Activated naive CD4-positive, alpha-beta T cell treated with Interleukin-2 at 50 U/mL for 16 hours (primary cell): Measurements from ENCODE around the gene ZFP36L1.

Experiments
- DNase-seq: peaks from one replicate; pipeline ENCODE4 v3.0.0-alpha.2; 2020

The ZFP36L1 gene

GRCh38 chr14:68792979-68793733 is at the start of gene ZFP36L1:
ZFP36L1 (minus strand) TSS chr14:68793067; CDS start chr14:68792938, 129 bp downstream.
- DNase-seq = peak; percentile 89

GRCh38 chr14:68842298-68842697 is 49.4 kb upstream of the ZFP36L1 start:
- no peak for DNase-seq

GRCh38 chr14:68841016-68841809 is 48.3 kb upstream of the ZFP36L1 start:
- no peak for DNase-seq

DNA sequence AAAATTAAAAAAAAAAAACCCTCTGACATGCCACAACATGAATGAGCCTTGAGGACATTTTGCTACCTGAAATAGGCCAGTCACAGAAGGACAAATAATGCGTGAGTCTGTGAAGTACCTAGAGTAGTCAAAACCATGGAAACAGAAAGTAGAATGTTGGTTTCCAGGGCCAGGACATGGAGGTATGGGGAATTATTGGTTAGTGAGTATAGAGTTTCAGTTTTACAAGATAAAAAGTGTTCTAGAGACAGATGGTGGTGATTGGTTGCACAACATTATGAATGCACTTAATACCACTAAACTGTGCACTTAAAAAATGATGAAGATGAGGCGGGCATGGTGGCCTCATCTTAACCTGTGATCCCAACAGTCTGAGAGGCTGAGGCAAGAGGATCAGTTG is 47.6 kb upstream of the ZFP36L1 start:
- no peak for DNase-seq

- DNase-seq = no peak
Observed at GRCh38 chr14:68836082-68836481, 43.2 kb upstream of the ZFP36L1 start.

DNA sequence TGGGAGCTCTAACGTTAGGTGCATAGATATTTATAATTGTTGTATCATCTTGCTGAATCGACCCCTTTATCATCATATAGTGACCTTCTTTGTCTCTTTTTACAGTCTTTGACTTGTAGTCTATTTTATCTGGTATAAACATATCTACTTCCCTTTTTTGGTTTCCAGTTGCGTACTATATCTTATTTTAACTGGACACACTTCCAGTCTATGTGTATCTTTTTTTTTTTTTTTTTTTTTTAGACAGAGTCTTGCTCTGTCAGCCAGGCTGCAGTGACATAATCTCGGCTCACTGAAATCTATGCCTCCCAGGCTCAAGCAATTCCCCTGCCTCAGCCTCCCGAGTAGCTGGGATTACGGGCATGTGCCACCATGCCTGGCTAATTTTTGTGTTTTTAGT is 41.9 kb upstream of the ZFP36L1 start:
- no peak for DNase-seq

DNA sequence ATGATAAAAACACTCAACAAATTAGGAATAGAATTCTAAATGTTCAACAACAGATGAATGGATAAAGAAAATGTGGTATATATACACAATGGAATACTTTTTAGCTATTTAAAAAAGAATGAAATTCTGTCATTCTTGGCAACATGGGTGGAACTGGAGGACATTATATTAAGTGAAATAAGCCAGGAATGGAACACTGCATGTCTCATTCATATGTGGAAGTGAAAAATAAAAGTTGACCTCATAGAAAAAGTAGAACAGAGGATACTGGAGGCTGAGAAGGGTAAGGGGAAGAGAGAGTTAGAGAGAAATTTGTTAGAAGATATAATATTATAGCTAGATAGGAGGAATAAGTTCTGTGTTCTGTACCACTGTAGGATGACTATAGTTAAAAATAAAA is 35.8 kb upstream of the ZFP36L1 start:
- DNase-seq = no peak

DNA sequence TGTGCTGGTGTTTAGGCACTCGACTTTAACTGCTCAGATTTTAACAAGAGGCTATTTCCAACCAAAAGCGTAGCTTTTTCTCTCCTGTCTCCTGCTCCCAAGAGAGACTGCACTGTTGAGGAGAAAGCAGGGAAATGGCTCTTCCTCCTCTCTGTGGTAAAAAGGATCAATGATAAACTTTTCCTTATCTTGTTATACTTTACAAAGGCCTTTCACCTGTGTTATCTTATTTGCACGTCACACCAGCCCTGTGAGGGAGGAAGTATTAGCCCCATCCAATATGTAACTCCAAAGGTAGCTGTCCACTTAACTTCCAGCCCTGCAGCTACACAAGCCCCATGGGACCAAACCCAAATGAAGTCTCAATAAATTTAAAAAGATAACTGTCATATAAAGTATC is 32.9 kb upstream of the ZFP36L1 start:
- no peak for DNase-seq

DNA sequence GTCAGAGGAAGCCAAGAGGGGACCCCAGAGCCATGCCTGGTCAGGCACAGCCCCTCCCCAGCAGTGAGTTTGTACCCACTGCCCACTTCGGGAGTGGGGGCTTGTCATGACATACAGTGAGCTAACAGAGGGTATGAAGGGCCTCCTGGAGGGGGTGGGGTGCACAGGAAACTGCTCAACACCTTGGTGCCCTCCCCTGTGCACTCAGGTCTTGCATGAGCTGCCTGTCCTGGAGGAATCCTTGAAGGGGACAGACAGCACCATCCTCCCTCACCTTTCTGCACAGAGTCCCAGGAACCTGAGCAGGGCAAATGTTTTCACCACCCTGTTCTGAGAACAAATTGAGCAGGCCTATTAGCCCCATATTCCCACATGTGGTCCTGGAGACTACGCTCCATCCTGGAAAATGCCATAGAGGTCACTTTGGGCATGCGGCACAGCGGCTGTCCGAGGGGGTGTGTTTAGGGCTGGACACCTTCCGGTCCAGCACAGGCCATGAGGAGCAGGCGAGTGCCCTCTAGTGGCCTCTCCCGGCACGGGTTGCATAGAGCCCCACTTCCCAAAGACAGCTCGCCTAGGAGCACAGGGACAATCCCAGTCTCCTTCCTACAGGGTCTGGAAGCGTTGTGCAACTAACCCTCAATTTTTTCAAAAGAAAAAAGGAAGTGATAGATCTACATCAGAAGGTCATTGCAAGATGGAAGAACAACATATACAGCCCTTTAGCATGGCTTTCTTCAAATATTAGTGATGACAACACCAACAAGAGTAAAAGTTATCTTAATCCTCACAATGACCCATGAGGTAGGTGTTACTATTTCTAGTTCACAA is 31.9 kb upstream of the ZFP36L1 start:
- peak; percentile 46 for DNase-seq

DNA sequence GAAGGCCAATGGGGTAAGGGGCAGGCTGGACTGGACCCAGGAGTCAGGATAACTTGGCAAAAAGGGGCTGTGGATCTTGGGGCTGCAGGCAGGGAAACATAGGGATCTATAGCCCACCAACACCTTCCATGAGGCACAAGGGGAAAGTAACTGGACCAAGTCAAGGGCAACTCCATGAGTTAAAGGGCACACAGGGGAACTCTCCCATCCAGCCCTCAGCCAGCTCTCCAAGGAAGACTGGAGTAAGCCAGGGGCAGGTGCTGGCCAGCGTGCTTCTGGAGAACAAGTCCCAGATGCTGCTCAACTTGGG is 31.3 kb upstream of the ZFP36L1 start:
- DNase-seq = no peak

DNA sequence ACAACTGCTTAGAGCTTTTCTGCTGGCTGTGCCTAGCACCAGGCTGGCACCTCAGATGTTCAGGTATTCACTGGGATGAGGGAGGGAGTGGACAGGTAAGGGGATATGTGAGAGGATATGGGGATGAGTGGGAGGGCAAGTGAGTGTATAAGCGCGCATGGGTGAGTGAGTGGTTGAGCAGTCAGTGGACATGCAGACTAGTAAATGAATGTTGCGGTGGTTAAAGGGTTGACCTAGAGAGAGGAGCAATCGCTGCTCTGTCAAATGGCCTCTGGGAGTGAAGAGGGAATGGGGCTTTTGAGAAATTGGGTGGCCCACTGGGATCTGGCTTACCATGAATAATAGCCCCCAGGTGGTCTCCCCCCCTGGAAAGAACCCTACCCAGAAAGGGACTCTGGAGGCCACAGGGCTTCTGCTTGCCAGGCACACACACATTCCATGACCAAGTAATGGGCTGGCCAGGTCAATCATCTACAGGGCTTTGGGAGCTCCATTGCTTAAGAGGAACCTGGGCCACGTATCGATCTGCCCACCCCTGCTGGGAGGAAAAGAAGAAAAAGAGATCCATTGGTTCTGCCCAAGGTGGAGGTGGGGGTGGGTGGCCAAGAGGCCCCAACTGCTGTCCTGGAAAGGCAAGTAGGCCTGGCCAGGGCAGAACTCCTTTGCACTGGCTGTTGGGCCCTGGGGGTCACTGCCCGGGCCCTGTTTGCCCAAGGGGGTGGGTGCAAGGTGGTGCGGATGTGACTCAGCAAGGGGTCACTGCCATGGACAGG is 30.8 kb upstream of the ZFP36L1 start:
- no peak for DNase-seq

- no peak for DNase-seq
Observed at GRCh38 chr14:68822926-68823325, 30.1 kb upstream of the ZFP36L1 start.

DNA sequence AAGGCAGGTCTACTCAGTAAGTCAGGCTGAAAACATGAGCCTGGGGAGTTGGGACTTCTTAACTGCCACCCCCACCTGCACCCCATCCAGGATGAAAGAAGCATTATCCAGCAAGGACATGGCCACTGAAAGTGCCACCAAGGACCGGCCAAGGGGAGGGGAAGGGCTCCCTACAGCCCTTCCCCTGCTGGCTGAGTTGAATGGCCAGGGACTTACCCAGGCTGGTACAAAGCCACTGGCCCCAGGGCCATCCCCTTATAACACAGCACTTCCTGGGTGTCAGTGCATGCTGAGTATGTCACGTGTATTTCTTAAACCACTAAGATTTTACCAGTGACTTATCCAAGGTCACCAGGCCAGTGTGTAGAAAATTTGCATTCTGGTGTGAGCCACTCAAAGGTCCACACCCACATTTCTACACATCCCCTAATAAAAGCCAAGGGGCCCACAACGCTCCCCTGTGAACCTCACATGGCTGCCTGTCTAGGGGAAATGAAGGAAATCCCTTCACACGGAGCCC is 29.3 kb upstream of the ZFP36L1 start:
- DNase-seq = no peak

DNA sequence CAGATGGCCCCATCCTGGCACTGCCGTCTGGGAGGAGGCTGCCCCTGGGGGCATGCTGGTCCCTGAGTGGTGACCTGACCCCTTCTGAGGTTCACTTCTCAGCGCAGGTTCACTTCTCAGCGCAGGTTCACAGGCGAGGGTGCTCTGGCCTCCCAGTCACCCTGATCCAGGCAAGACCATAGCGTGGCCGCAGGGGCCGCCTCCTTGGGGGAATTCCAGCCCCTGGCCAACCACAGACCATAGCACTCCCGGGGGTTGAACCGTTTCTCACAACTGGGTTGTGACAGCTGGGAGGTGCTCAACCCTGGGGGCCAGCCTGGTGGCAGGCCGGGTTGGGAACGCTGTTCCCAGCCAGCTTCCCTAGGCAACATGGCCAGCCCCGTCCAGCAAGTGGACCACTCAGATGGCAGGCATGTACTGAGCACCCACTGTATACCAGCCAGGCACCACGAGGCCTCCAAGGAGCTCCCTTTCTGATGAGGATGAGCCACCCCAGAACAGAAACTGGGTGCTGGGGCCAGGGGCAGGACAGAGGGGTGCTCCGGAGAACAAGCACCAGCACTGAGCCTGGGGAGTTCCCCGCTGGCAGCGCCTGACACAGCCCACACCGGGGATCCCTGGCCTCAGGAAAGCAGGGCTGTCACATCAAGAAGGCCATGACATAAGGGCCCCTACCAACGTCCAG is 28.3 kb upstream of the ZFP36L1 start:
- peak; percentile 32 for DNase-seq

GRCh38 chr14:68820536-68820935 is 27.7 kb upstream of the ZFP36L1 start:
- peak; percentile 45 for DNase-seq

DNA sequence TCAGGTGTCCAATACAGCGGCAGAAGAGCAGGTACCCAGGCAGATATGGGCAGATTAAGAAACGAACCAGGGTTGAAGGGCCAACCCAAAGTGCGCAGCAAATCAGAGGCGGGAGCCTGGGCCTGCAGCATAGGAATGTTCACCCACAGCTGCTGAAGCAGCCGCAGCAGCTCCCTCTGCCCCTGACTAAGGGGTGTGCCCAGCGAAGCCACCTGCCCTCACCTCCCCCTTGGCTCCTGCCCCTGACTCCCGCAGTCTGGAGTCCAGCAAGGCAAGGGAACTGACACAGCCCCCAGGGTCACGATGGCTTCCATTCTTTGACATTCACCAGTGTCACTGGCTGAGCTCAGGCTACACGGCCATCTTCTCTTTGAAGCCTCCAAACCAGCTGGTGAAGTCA is 27.3 kb upstream of the ZFP36L1 start:
- no peak for DNase-seq

- DNase-seq = peak; percentile 46
Observed at GRCh38 chr14:68819260-68819691, 26.4 kb upstream of the ZFP36L1 start.

DNA sequence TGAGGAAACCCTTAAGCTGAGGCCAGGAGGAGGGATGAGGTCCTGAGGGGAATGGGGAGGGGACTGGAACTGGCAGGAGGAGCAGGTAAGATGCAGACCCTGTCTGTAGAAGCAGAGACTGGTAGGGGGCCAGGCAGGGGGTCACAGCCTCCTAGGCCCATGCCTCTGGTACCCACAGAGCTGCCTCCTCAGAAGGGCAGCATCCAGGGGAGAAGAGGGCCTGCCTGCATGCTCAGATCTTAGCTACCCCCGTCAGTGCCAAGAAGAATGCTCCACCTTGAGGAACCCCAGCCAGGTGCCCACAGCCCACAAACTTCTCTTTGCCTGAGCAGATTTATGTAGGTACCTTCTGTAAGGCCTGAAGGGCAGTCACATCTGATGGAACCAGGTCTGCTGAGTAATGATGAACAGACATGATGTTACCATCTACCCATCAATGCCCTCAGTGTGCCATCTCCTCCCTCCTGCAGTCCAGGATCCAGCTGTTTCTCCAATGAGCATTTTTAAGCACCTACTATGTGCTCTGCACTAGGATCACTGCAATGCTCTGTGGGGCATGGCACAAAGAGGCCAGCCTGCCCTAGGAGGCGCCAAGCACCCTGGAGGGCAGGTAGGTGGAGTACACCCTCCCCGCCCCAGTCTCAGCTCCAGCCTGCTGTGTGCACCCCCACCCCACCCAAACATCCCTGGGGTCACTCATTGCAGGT is 24.8 kb upstream of the ZFP36L1 start:
- DNase-seq = no peak

GRCh38 chr14:68816943-68817430 is 24.1 kb upstream of the ZFP36L1 start:
- DNase-seq = no peak

GRCh38 chr14:68816183-68816942 is 23.5 kb upstream of the ZFP36L1 start:
- DNase-seq = peak; percentile 91
